ENCODE results near the gene CD72.

CD72 gene

GRCh38 chr9:35561468-35562261 is 56.5 kb downstream of the CD72 start:
- Histone ChIP-seq H3K4me3 (ENCODE audit: control insufficient read depth in 1 of 7, extremely low read depth in 1 of 7, insufficient read depth in 4 of 7, low read depth in 2 of 7, low read length in 6 of 7) (no peak overlapping the region), H3K4me1 (ENCODE audit: control extremely low read depth in 1 of 4, control insufficient read depth in 4 of 4, insufficient read depth in 4 of 4, low read length in 3 of 4) (peaks cover 0 to 16% (median 8%) of the 10 kb centered on the region in 4 experiments), H3K27ac (ENCODE audit: insufficient read depth in 1 of 2, low read depth in 1 of 2, low read length in 2 of 2, poor library complexity in 1 of 2, severe bottlenecking in 2 of 2) (no peak overlapping the region), H3K36me3 (ENCODE audit: control insufficient read depth in 4 of 4, insufficient read depth in 4 of 4, low read length in 3 of 4) (peaks cover 0 to 38% (median 24%) of the 10 kb centered on the region in 4 experiments), H3K9me3 (ENCODE audit: control extremely low read depth in 1 of 5, control insufficient read depth in 4 of 5, insufficient read depth in 2 of 5, low read depth in 1 of 5, low read length in 4 of 5) (no peaks in the 10 kb centered on the region), H3K27me3 (replicated peaks in 2 of 5; ENCODE audit: control insufficient read depth in 4 of 5, insufficient read depth in 5 of 5, low read length in 4 of 5) (no peaks in the 10 kb centered on the region)
- 100% methylated on average over 3 of the region's 6 CpGs for WGBS (ENCODE audit: insufficient coverage)
- no peak for DNase-seq
- POLR2A ChIA-PET = no interaction called here
- CTCF ChIA-PET = interaction anchor here (1.0 to 2.4 kb wide), 2 partner anchors 9 to 38 kb away, joined by 3 to 12 read pairs; no protein-coding TSS in a partner anchor

GRCh38 chr9:35560625-35561337 is 57.4 kb downstream of the CD72 start:
- Histone ChIP-seq H3K4me1 (ENCODE audit: control extremely low read depth in 1 of 4, control insufficient read depth in 4 of 4, insufficient read depth in 4 of 4, low read length in 3 of 4) (peaks cover 0 to 16% (median 8%) of the 10 kb centered on the region in 4 experiments), H3K9me3 (ENCODE audit: control extremely low read depth in 1 of 5, control insufficient read depth in 4 of 5, insufficient read depth in 2 of 5, low read depth in 1 of 5, low read length in 4 of 5) (no peaks in the 10 kb centered on the region), H3K4me3 (ENCODE audit: control insufficient read depth in 1 of 7, extremely low read depth in 1 of 7, insufficient read depth in 4 of 7, low read depth in 2 of 7, low read length in 6 of 7) (no peak overlapping the region), H3K36me3 (ENCODE audit: control insufficient read depth in 4 of 4, insufficient read depth in 4 of 4, low read length in 3 of 4) (peaks cover 0 to 44% (median 27%) of the 10 kb centered on the region in 4 experiments), H3K27ac (ENCODE audit: insufficient read depth in 1 of 2, low read depth in 1 of 2, low read length in 2 of 2, poor library complexity in 1 of 2, severe bottlenecking in 2 of 2) (no peak overlapping the region), H3K27me3 (replicated peaks in 2 of 5; ENCODE audit: control insufficient read depth in 4 of 5, insufficient read depth in 5 of 5, low read length in 4 of 5) (no peaks in the 10 kb centered on the region)
- over 99% methylated on average over 24 of the region's 24 CpGs for WGBS (ENCODE audit: insufficient coverage)
- no peak for DNase-seq
- CTCF ChIA-PET = interaction anchor here (1.0 kb wide), 1 partner anchor 39 kb away, joined by 3 read pairs; no protein-coding TSS in a partner anchor
- POLR2A ChIA-PET = no interaction called here
